K562 (cell line): ENCODE results near the gene ASPHD1.

Experiments used
- ASH1L ChIP-seq: fragments of 450-650 bp; IDR thresholded peaks from 2 replicates; pipeline ENCODE4 v1.6.1; 2018; ENCODE audit warnings: borderline replicate concordance, mild to moderate bottlenecking, low read depth; ENCODE audit not compliant: partially characterized antibody
- CEBPB ChIP-seq: fragments of 450-650 bp; IDR thresholded peaks from 2 replicates; pipeline ENCODE4 v1.6.1; 2016; ENCODE audit warnings: missing genetic modification characterization, missing compliant biosample characterization
- ESRRA ChIP-seq: fragments of 450-650 bp; IDR thresholded peaks from 2 replicates; pipeline ENCODE4 v1.6.1; 2014; ENCODE audit warnings: low read depth, mild to moderate bottlenecking, moderate library complexity, borderline replicate concordance
- MTA1 ChIP-seq: fragments of 450-650 bp; IDR thresholded peaks from 2 replicates; pipeline ENCODE4 v1.6.1; 2017; ENCODE audit warnings: borderline replicate concordance
- RAD51 ChIP-seq: fragments of 450-650 bp; IDR thresholded peaks from 2 replicates; pipeline ENCODE4 v1.7.1; 2016; ENCODE audit warnings: low read depth, mild to moderate bottlenecking, borderline replicate concordance
- SMC3 ChIP-seq: conservative IDR thresholded peaks from 2 replicates; pipeline ENCODE4 v1.6.1; 2011; ENCODE audit warnings: low read depth, low read length, improper control_type of control experiment; ENCODE audit not compliant: insufficient read depth
- TF ChIP-seq, protein P1 (sequence below): sonication (generic); formaldehyde crosslinking; IDR thresholded peaks from 2 replicates; pipeline ENCODE4 v1.8.0; 2022; ENCODE audit warnings: mild to moderate bottlenecking, missing genetic modification reagents

DNA sequence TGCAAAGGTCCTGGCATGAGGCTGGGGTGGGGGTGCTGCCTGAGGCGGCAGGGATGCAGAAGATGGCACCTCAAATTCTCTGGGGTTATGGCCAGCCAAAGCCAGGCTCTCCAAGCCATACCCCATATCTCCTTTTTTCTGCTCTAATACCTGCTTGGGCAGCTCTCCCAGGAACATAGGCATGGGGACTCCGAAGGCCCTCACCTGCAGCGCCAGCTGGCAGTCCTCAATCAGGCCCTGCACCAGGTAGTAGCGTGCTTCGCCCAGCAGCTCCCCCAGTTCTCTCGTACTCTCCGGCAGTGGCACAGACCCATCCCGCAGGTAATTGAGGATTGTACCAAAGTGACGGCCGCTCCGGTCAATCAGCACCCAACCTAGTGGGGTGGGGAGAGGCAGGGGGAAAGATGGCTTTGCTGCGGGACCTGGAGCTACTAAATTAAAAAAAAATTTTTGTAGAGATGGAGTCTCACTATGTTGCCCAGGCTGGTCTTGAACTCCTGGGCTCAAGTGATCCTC is 22.8 kb downstream of the ASPHD1 start:
- TF ChIP-seq SMC3 (no peak), CEBPB (tag) (no peak), ASH1L (no peak), MTA1 (no peak), ESRRA (no peak), RAD51 (no peak)
- TF ChIP-seq, protein P1, sequence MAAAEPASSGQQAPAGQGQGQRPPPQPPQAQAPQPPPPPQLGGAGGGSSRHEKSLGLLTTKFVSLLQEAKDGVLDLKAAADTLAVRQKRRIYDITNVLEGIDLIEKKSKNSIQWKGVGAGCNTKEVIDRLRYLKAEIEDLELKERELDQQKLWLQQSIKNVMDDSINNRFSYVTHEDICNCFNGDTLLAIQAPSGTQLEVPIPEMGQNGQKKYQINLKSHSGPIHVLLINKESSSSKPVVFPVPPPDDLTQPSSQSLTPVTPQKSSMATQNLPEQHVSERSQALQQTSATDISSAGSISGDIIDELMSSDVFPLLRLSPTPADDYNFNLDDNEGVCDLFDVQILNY (CRISPR knock-in tag) = no peak
